HG03039 (cell line): Measurements from ENCODE around the gene ATP5F1D.

Experiments
- ATAC-seq: cut with Tn5 transposase; IDR thresholded peaks from one replicate; pipeline ENCODE4 v1.9.1; 2021; ENCODE audit warnings: mild to moderate bottlenecking, moderate library complexity; ENCODE audit not compliant: unreplicated experiment

The ATP5F1D gene

DNA sequence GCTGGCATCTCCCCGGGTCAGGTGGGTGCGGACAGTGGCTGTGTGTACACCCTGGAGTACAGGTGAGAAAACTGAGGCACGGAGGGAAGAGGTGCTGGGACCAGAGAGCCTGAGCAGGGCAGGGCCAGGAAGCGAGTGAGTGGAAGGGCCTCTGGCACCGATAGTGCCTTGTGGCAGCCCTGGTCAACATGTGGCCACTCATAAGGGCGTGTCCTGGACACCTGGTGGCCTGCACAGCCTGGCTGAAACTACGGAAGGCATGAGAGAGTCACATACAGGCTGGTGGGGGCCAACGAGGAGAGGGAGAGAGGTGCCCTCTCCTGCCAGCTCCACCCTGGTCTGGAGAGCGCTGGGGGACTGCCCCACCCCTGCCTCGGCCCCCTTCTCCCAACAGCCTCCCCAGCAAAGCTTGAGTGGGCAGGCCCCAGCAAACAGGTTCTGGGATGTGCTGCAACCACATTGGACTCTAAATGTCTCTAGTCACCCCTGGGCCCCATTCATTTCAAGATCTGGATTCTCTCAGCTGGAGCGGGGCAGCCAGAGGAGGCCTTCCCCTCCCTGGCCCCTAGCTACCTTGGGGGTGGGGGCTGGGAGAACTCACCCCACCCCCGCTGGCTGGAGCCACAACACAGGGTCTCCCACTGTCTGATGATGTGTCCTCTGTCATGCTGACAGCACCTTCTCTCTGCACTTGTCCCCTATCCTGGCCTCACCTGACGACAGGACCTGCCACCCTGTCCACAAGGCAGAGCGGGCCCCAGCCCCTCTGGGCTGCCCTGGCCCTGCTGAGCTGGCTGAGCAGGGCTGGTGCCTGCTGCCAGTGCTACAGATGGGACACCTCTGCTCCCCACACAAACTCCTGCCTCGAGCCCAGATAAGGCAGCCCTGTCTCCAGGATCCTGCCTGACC lies 9.6 kb upstream of the ATP5F1D start:
- ATAC-seq: no peak

DNA sequence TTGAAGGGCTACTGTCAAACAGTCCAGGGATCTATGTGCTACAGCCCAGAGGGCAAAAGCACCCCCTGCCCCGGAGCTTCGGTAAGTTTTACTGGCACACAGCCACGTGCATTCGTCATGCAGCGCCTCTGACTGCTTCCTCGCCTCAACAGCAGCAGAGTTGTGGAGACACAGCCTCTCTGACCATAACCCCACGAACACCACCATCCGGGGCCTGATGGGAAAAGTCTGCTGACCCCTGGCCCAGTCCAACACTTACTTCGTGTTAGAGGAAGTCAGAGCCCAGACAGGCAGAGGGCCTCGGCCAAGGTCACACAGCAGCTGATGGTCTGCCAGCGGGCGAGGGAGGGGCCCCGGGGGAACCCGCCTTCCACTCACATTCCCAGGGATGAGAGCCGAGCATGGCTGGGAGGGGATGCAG lies 8.9 kb upstream of the ATP5F1D start:
- ATAC-seq: no peak

DNA sequence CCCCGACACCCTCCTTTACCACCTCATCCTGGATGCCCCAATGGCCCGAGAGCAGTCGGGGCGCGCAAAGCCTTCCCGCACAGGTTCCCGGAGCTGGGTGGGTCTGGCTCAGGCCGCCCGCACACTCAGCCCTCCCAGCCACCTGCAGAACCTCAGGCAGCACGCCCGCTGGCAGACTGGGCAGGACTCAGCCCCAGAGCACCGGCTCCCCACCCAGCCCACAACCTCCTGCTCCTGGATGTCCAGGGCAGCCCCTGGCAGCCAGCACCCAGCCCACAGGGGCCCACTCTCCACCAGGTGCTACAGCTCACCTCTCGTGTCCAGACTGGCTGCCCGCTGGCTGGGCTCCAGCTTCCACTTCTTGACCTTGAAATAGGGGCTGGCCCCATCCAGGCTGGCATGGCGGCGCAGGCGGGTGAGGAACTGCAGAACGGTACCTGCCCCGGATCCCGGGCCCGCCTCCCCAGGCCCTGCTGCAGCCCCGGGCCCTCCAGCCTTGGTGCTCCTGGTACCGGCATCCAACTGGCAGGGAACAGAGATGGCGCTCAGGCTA lies 8.4 kb upstream of the ATP5F1D start:
- ATAC-seq: no peak

DNA sequence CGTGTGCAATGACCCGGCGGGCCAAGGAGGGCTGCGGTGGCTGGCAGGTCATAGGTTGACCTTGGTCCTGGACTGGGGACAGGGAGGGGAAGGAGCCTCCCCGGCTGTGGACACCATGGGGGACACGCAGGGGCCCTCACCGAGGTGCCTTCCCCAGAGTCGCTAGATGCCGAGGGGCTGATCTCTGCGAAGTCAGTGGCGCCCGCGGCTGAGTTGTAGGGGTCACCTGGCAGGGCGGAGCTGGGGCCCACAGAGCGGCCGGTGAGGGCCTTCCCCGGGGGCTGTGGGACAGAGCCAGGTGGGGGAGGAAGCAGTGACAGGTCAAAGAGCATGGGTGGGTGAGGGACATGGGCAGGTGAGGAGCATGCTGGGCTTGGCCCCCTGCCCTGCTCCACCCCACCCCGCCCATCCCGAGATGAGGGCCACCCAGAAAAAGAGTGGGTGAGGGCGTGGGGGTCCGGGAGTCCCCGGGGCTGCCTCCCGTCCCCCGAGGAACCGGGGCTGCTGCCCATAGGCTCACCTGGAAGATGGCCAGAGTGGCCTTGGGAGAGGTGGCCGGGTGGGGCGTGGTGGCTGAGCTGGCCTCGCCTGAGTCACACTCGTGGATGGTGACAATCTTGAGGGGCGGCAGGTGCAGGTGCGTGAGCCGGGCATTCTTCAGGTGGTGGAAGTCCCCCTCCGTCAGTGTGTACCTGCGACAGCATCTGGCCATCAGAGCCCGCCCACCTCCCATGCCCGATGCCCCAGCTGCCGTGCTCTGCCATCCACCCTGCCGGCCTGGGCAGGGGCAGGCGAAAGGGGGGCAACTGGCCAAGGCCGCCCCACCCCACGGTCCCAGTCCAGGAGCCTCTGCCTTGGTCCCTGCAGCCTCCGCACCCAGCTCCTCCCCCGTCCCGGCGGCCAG lies 7.2 kb upstream of the ATP5F1D start:
- no peak for ATAC-seq

DNA sequence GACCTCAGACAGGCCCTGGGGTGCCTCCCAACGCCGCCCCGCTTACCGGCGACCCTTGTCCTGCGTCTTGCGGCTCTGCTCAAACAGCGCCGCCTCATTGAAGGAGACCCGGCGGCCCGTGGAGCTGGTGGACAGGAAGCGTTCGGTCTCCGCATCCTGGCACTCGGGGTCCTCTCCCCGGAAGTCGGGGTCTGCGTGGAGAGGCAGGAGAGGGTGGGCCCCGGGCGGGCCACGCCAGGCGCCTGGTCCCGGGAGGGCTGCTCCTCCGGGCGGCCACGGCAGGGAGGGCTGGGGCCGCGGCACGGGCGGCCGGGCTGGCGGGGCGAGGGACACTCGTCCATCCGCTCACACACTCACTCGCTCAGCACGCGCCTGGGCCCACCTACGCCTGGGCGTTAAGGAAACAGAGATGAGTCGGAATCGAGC lies 6.6 kb upstream of the ATP5F1D start:
- ATAC-seq: no peak

- ATAC-seq: no peak
Measured at GRCh38 chr19:1235625-1236538, 5.7 kb upstream of the ATP5F1D start.

GRCh38 chr19:1236576-1236975 lies 5.0 kb upstream of the ATP5F1D start:
- no peak for ATAC-seq

- no peak for ATAC-seq
Measured at GRCh38 chr19:1237027-1237659, 4.4 kb upstream of the ATP5F1D start.

GRCh38 chr19:1237754-1238368 lies 3.7 kb upstream of the ATP5F1D start, which contains the start of gene CBARP:
Gene CBARP, minus strand, starts transcription at chr19:1238005. Its CDS starts 1,905 bp downstream, at chr19:1236100.
- ATAC-seq: no peak

- no peak for ATAC-seq
Measured at GRCh38 chr19:1238369-1239303, 2.9 kb upstream of the ATP5F1D start.

- ATAC-seq: no peak
Measured at GRCh38 chr19:1239420-1239795, 2.1 kb upstream of the ATP5F1D start.

DNA sequence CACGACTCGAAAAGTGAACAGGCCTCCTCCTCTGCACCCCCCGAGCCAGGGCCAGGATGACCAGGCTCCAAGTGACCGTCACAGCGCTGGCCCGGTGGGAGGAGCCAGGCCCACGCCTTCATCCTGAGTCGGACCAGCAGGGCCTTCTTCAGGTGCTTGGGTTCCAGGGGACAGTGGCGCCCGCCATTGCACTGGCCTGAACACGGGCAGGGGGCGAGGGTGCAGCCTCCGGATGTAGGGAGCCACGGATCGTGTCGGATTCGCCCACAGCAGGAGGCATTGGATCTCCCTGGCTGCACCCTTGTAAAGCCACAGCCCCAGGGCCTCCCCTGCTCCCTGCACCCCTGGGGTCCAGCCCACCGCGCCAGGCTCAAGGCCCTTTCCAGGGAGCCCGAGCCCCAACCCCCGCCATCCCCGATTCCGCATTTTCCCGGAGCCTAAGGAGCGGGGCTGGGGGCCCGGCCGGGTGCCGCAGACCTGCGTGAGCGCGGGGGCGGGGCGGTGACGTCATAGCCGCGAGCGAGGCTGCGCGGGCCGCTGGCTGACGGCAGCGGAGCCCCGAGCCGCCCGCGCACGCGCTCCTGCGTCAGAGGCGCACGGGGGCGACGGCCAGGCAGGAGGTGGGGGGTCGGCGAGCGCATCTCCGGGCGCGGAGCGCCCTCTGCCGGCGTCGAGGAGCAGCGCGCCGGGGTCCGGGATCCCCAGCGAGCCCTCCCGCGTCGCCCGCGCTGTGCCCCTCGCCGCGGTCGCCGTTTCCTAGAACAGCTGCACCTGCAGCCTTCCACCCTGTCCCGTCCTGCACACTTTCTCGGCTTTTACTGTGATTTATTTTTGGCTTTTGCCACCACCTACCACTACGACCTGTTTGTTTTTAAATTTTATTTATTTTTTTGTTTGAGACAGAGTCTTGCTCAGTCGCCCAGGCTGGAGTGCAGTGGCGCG lies 1.5 kb upstream of the ATP5F1D start:
- peak; percentile 32 for ATAC-seq

DNA sequence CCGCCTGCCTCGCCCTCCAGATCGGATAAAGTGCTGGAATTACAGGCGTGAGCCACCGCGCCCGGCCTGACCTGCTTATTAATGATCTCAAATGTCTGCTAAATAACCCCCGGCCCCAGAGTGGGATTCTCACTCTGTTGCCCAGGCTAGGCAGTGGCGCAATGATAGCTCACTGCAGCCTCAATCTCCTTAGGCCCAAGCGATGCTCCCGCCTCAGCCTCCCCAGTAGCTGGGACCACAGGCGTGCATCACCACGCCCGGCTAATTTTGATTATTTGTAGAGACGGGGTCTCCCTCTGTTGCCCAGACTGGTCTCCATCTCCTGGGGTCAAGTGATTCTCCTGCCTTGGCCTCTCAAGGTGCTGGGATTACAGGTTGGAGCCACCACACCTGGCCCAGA lies 626 bp upstream of the ATP5F1D start:
- no peak for ATAC-seq

- ATAC-seq: no peak
Measured at GRCh38 chr19:1243768-1244692, 2.5 kb downstream of the ATP5F1D start.

- no peak for ATAC-seq
Measured at GRCh38 chr19:1244693-1245451, 3.3 kb downstream of the ATP5F1D start.
